ENCODE results near the gene TMEM219. TPM values are rescaled to one million over a fixed set of nuclear protein-coding genes. Genes with fewer than 3 reads are reported as not detected.
"Not testable (repeated sequence)": the region's sequence is repeated elsewhere in the genome, so short reads cannot be mapped to it uniquely, and the experiment has no call there.

The TMEM219 gene
- total RNA-seq, 4 donors from 2014 or later, result 89.1 to 131 (median 100) TPM

DNA sequence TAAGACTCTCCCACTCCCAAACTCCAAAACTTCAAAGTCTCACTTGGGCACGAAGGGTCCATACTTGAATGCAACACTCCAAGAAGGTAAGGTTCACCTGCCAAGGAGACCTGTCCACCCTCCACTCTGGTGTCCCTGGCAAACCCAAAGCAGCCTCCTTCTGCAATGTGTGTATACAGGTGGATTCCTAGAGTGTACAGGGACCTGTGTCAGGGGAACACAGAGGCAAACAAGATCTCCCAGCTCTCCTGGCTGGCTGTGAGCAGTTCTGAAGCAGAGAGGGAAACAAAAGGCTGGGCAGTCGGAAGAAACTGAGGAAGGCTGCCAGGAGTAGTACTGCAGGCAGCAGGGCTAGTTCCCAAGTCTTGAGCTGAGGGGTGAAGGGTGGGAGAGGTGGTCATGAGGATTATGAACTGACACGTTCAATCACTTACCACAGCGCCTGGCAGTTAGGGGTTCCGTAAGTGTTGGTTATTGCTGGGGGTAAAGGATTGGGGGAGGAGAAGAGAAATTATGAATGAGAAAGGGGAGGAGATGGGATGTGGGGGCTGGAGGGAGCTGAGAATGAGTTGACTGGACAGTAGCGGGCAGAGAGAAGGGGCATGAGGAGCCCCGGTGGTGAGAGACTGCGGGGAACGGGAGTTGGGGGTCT lies 36.6 kb upstream of the TMEM219 start:
- 3 to 8% methylated on average over 6 to 9 of the region's 9 CpGs for WGBS, 2 donors (ENCODE audit: low coverage in 1 of 2)
- H3K9me3 ChIP-seq, result no peaks in the 10 kb centered on the region
- peaks cover 0 to 36% (median 15%) of the 10 kb centered on the region in 3 donors for H3K4me1 ChIP-seq
- TF ChIP-seq EP300 (IDR thresholded peaks at IDR 0.05) (no peak), POLR2A (IDR thresholded peaks at IDR 0.05) (no peak), POLR2AphosphoS5 (IDR thresholded peaks at IDR 0.05) (no peak)
- TF ChIP-seq, protein P1, sequence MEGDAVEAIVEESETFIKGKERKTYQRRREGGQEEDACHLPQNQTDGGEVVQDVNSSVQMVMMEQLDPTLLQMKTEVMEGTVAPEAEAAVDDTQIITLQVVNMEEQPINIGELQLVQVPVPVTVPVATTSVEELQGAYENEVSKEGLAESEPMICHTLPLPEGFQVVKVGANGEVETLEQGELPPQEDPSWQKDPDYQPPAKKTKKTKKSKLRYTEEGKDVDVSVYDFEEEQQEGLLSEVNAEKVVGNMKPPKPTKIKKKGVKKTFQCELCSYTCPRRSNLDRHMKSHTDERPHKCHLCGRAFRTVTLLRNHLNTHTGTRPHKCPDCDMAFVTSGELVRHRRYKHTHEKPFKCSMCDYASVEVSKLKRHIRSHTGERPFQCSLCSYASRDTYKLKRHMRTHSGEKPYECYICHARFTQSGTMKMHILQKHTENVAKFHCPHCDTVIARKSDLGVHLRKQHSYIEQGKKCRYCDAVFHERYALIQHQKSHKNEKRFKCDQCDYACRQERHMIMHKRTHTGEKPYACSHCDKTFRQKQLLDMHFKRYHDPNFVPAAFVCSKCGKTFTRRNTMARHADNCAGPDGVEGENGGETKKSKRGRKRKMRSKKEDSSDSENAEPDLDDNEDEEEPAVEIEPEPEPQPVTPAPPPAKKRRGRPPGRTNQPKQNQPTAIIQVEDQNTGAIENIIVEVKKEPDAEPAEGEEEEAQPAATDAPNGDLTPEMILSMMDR (IDR thresholded peaks at IDR 0.05), result no peak
- peaks cover 0 to 30% of the 10 kb centered on the region in 2 donors for H3K36me3 ChIP-seq
- H3K4me3 ChIP-seq, result peak overlapping the region; percentile 75 to 98
- no peak for ATAC-seq
- H3K27ac ChIP-seq, result peak overlapping the region in 2 of 4 donors; percentile 91 to 94
- H3K27me3 ChIP-seq, result no peaks in the 10 kb centered on the region

DNA sequence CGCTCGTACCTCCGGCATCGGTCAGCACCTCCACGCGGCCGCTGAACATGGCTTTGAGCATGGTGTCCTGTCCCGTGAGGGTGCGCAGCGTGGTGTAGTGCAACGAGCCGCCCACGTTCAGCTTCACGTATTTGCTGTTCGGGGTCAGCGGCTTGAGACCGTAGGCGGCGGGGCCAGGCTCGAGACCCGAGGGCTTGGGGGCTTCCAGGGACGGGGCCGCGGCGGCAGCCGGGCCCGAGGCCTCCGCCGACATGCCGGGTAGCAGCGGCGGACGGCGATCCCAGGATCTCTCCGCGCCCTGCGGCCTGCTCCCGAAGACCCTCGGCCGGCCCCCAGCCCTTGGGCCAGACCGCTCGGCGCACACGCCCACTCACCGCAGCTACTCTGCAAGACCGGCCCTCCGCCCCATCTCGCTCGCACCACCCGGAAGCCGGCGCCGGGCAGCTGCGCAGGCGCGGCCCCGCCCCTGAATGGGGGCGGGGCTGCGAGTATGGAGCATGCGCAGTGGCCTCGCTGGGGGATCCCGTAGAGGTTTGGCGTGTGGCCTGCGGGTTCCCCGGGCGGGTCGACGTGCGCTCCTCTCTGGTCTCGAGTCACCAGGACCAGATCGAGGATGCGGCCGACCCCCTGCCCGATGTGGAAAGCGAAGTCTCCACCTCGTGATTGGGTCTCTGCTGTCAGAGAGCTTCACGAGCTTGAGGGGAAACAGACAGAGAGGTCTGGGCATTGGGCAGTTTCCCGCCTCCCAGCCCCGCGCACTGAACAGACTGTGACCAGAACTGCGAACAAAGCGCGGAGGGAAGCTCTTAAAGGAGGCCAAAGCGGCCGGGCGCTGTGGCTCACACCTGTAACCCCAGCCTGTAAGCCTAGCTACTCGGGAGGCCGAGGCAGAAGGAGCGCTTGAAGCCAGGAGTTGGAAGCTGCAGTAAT lies 35.8 kb upstream of the TMEM219 start, which contains the start of gene KCTD13:
Gene KCTD13, minus strand, starts transcription at position 446 of the 930 bp plus-strand sequence. Its CDS starts 193 bp downstream, at position 253.
- no peaks in the 10 kb centered on the region for H3K9me3 ChIP-seq
- peak within 1 kb of the TSS; percentile 36 to 94 (median 92) for H3K27ac ChIP-seq
- peaks cover 0 to 36% (median 15%) of the 10 kb centered on the region in 3 donors for H3K4me1 ChIP-seq
- peaks cover 0 to 22% of the 10 kb centered on the region in 2 donors for H3K36me3 ChIP-seq
- 0% methylated on average over 7 of the region's 89 CpGs for WGBS, 2 donors (ENCODE audit: low coverage in 1 of 2)
- TF ChIP-seq, protein P1 (IDR thresholded peaks at IDR 0.05), result no peak
- peak; percentile 91 for TF ChIP-seq POLR2AphosphoS5 (IDR thresholded peaks at IDR 0.05)
- TF ChIP-seq POLR2A (IDR thresholded peaks at IDR 0.05), result peak; percentile 81 to 83
- H3K27me3 ChIP-seq, result no peaks in the 10 kb centered on the region
- H3K4me3 ChIP-seq, result peak within 1 kb of the TSS; percentile 75 to 98
- ATAC-seq, result peak; percentile 98

DNA sequence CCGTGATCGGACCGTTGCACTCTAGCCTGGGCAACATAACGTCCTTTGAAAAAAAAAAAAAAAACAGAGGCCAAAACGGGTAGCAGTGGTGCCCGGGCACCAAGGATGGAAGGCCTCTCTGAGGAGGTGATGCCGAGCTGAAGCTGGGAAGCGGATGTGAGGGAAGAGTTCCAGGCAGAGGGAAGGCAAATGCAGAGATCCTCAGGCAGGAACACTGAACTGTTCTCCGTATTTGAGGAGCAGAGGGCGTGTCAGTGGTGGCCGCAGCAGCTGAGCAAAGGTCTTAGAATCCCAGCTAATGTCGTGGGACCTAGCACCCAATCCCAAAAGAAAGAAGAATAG lies 35.2 kb upstream of the TMEM219 start:
- Histone ChIP-seq H3K4me1 (peaks cover 0 to 36% (median 15%) of the 10 kb centered on the region in 3 donors), H3K36me3 (peaks cover 0 to 15% of the 10 kb centered on the region in 2 donors), H3K4me3 (peak overlapping the region; percentile 75 to 98), H3K27me3 (no peaks in the 10 kb centered on the region), H3K27ac (peak overlapping the region; percentile 36 to 94 (median 92)), H3K9me3 (no peaks in the 10 kb centered on the region)
- TF ChIP-seq POLR2AphosphoS5 (IDR thresholded peaks at IDR 0.05), result no peak
- no peak for TF ChIP-seq POLR2A (IDR thresholded peaks at IDR 0.05)
- no peak for TF ChIP-seq EP300 (IDR thresholded peaks at IDR 0.05)
- TF ChIP-seq, protein P1 (IDR thresholded peaks at IDR 0.05), result no peak
- 1 to 3% methylated on average over 8 to 12 of the region's 12 CpGs for WGBS, 2 donors (ENCODE audit: low coverage in 1 of 2)
- ATAC-seq, result peak; percentile 20

DNA sequence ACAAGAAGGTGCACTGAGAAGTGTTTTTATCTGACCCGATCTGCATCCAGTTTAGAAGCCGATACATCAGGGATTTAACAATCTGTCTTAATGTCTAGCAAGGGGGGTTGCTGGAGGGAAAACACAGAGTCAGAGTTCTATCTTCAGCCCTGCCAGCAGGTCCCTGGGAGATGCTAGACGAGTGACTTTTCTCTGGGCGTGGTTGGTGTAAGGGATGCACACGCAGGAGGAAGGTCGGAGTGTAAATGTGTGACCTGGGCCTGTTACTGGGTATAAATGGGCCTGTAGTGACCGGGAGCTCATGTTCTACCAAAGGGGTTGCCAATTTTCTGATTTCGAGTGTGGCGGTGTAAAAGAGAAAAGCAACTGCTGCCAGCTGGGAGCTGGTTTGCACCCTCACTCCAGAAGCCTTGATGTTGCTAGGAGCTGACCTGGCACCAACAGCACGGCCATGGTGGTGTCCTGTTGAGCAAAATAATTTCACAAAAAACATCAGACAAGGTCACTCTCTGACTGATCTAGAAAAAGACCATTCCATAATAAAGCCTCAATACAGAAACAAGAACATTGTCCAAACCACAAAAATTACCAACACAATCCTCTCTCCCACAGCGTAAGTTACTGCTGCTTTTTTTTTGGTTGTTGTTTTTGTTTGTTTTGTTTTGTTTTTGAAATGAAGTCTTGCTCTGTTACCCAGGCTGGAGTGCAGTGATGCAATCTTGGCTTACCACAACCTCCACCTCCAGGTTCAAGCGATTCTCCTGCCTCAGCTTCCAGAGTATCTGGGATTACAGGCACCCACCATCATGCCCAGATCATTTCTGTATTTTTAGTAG lies 34.6 kb upstream of the TMEM219 start:
- H3K4me3 ChIP-seq, result peak overlapping the region; percentile 75 to 98
- no peaks in the 10 kb centered on the region for H3K9me3 ChIP-seq
- no peak for ATAC-seq
- WGBS, 2 donors (ENCODE audit: low coverage in 1 of 2), result 44 to 51% methylated on average over 6 to 11 of the region's 12 CpGs
- TF ChIP-seq EP300 (IDR thresholded peaks at IDR 0.05) (no peak), POLR2AphosphoS5 (IDR thresholded peaks at IDR 0.05) (no peak), POLR2A (IDR thresholded peaks at IDR 0.05) (no peak)
- TF ChIP-seq, protein P1 (IDR thresholded peaks at IDR 0.05), result no peak
- peaks cover 0 to 9% of the 10 kb centered on the region in 2 donors for H3K36me3 ChIP-seq
- no peaks in the 10 kb centered on the region for H3K27me3 ChIP-seq
- peak overlapping the region; percentile 36 to 94 (median 92) for H3K27ac ChIP-seq
- peaks cover 0 to 36% (median 15%) of the 10 kb centered on the region in 3 donors for H3K4me1 ChIP-seq

DNA sequence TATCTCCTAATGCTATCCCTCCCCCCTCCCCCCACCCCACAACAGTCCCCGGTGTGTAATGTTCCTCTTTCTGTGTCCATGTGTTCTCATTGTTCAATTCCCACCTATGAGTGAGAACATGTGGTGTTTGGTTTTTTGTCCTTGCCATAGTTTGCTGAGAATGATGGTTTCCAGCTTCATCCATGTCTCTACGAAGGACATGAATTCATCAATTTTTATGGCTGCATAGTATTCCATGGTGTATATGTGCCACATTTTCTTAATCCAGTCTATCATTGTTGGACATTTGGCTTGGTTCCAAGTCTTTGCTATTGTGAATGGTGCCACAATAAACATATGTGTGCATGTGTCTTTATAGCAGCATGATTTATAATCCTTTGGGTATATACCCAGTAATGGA lies 30.1 kb upstream of the TMEM219 start:
- not testable (repeated sequence) for H3K4me1 ChIP-seq, H3K36me3 ChIP-seq
- 86 to 95% methylated on average over 1 to 2 of the region's 2 CpGs for WGBS, 2 donors (ENCODE audit: low coverage in 1 of 2)

More for the DNA sequence above, 30.1 kb upstream of the TMEM219 start:
- not testable (repeated sequence) for H3K27me3 ChIP-seq, H3K9me3 ChIP-seq, ATAC-seq, H3K27ac ChIP-seq, H3K4me3 ChIP-seq
